CD4-positive, alpha-beta T cell (primary cell): Measurements from ENCODE around the gene CEP72. TPM values are rescaled to one million over a fixed set of nuclear protein-coding genes. Genes with fewer than 3 reads are reported as not detected.

ENCODE experiments used
- ATAC-seq: fragments of 200-7000 bp; cut with Tn5 transposase; one replicate; pipeline ENCODE4 v1.10.0; 2022; ENCODE audit warnings: mild to moderate bottlenecking; ENCODE audit not compliant: poor library complexity
- CTCF ChIA-PET: fragments of 350-600 bp; sonication (Branson Sonifier 250); formaldehyde crosslinking; loops from one replicate; lab custom pipeline; 2021; ENCODE audit warnings: antibody characterized with exemption, inconsistent platforms; lab: Charles Lee
- POLR2A ChIA-PET: fragments of 350-600 bp; sonication (Branson Sonifier 250); formaldehyde crosslinking; loops from one replicate; lab custom pipeline; 2021; ENCODE audit warnings: antibody characterized with exemption, inconsistent platforms; lab: Charles Lee
- DNase-seq, 14 experiments: peaks; one replicate each; pipeline ENCODE4 v3.0.0-alpha.2; 2013 to 2020; ENCODE audit warnings: mixed read lengths in 2 of 14
- H3K27ac ChIP-seq, 2 donors: one replicate each; pipeline versions ENCODE4 v1.5.1 to v1.7.0; 2013; ENCODE audit warnings: low read length in 2 of 2, low read depth in 1 of 2, mild to moderate bottlenecking in 1 of 2
- H3K27me3 ChIP-seq, 2 experiments: 1 replicate in 1 of 2; 2 replicates in 1 of 2; pipeline versions ENCODE4 v1.6.1 to v1.7.0; 2013; ENCODE audit warnings: low read length in 2 of 2, control low read depth in 1 of 2, mild to moderate bottlenecking in 1 of 2, moderate library complexity in 1 of 2; ENCODE audit not compliant: insufficient read depth in 2 of 2, control insufficient read depth in 1 of 2
- H3K36me3 ChIP-seq: one replicate; pipeline ENCODE4 v1.6.1; 2013; ENCODE audit warnings: low read length, control low read depth; ENCODE audit not compliant: insufficient read depth
- H3K4me1 ChIP-seq: one replicate; pipeline ENCODE4 v1.6.1; 2013; ENCODE audit warnings: low read length, control low read depth; ENCODE audit not compliant: insufficient read depth
- H3K4me3 ChIP-seq: one replicate; pipeline ENCODE4 v1.5.1; 2013; ENCODE audit warnings: mild to moderate bottlenecking, low read length, moderate library complexity
- H3K9me3 ChIP-seq, 2 experiments: 1 replicate in 1 of 2; 2 replicates in 1 of 2; pipeline versions ENCODE4 v1.6.1 to v1.7.0; 2013; ENCODE audit warnings: low read length in 2 of 2, mild to moderate bottlenecking in 2 of 2, control low read depth in 1 of 2, moderate library complexity in 1 of 2; ENCODE audit not compliant: control insufficient read depth in 1 of 2, insufficient read depth in 1 of 2
- H3K27ac Mint-ChIP-seq: one replicate; pipeline ENCODE4 v1.8.0; 2020; ENCODE audit warnings: mixed read lengths
- H3K27me3 Mint-ChIP-seq: one replicate; pipeline ENCODE4 v1.8.0; 2021; ENCODE audit warnings: mixed read lengths
- H3K36me3 Mint-ChIP-seq: one replicate; pipeline ENCODE4 v1.8.0; 2021; ENCODE audit warnings: low read depth, mixed read lengths
- H3K4me1 Mint-ChIP-seq: one replicate; pipeline ENCODE4 v1.8.0; 2021; ENCODE audit warnings: low read depth, mixed read lengths
- H3K4me3 Mint-ChIP-seq: one replicate; pipeline ENCODE4 v1.8.0; 2020; ENCODE audit warnings: mild to moderate bottlenecking, mixed read lengths
- H3K9me3 Mint-ChIP-seq: one replicate; pipeline ENCODE4 v1.8.0; 2020; ENCODE audit warnings: mixed read lengths
- intact Hi-C, 2 experiments: fragments of 100-400 bp; cut with DNase I in 1 of 2; cut with micrococcal nuclease in 1 of 2; formaldehyde crosslinking; loops; one replicate each; pipeline versions ENCODE4 v1.15.1 to v1.9.0; 2023 to 2025; cut with DNase I, micrococcal nuclease
- total RNA-seq, 174 experiments: library from RNA in 2 of 174; stranded (reverse) in 2 of 174; gene quantifications; one replicate each; pipeline ENCODE4 v1.2.3 and lab custom pipeline; 2021 to 2026
- TF ChIP-seq, protein P1 (sequence below): fragments of 200-600 bp; IDR thresholded peaks from one replicate; pipeline ENCODE4 v1.8.0; 2022; ENCODE audit warnings: antibody characterized with exemption, mild to moderate bottlenecking

The CEP72 gene
- total RNA-seq, 2 experiments from 2014 or later, result 7.6 to 8.0 TPM

DNA sequence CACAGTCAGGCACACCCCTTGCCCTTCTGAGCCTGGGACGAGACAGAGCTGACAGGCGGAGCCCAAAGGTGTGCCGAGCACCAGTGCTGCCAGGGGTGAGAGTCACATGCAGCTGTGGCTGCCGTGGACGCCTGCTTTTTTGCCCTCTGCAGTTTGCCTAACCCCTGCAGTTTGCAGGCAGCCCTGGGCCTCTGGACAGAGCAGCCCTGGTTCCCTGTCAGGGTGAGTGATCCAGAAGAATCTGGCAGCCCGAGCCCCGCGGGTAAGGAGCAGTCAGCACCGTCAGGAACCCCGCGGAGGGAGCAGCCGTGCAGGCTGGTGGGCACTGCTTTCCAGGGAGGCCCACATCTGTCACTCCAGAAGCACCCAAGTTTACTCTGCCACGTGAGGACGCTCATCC is 30.3 kb downstream of the CEP72 start:
- H3K27me3 Mint-ChIP-seq, result no peaks in the 10 kb centered on the region
- no peak for DNase-seq
- Histone ChIP-seq H3K9me3 (no peaks in the 10 kb centered on the region), H3K4me3 (no peak overlapping the region), H3K27me3 (no peaks in the 10 kb centered on the region), H3K36me3 (peaks cover 63% of the 10 kb centered on the region), H3K27ac (no peak overlapping the region), H3K4me1 (no peaks in the 10 kb centered on the region)
- TF ChIP-seq, protein P1, sequence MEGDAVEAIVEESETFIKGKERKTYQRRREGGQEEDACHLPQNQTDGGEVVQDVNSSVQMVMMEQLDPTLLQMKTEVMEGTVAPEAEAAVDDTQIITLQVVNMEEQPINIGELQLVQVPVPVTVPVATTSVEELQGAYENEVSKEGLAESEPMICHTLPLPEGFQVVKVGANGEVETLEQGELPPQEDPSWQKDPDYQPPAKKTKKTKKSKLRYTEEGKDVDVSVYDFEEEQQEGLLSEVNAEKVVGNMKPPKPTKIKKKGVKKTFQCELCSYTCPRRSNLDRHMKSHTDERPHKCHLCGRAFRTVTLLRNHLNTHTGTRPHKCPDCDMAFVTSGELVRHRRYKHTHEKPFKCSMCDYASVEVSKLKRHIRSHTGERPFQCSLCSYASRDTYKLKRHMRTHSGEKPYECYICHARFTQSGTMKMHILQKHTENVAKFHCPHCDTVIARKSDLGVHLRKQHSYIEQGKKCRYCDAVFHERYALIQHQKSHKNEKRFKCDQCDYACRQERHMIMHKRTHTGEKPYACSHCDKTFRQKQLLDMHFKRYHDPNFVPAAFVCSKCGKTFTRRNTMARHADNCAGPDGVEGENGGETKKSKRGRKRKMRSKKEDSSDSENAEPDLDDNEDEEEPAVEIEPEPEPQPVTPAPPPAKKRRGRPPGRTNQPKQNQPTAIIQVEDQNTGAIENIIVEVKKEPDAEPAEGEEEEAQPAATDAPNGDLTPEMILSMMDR, result no peak
- H3K9me3 Mint-ChIP-seq, result no peaks in the 10 kb centered on the region
- H3K27ac Mint-ChIP-seq, result no peak overlapping the region
- H3K4me1 Mint-ChIP-seq, result no peaks in the 10 kb centered on the region
- no peak overlapping the region for H3K4me3 Mint-ChIP-seq
- peaks cover 63% of the 10 kb centered on the region for H3K36me3 Mint-ChIP-seq
- intact Hi-C loops, result no loop called here
- CTCF ChIA-PET, result no interaction called here
- no peak for ATAC-seq
- POLR2A ChIA-PET, result no interaction called here

DNA sequence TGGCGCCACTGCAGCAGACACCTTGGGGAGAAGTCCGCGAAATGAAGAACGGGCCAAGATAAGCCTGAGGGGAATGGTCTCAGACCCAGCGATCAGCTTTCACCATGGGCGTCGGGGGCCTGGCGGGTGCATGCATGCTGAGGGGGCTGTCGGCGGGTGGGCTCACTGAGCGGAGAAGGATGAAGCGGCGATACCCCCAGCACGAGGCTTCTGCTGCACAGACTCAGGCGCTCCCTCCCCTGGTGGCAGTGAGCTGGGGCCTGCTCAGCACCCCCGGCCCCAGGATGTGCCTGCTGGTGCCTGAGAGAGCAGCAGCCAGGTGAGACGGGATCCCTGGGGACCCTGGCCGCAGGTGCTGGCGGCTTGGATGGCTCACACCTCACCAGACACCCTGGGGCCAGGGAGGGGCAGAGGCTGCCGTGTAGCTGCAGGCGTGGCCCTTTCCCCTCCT is 31.2 kb downstream of the CEP72 start:
- H3K36me3 ChIP-seq, result peaks cover 63% of the 10 kb centered on the region
- H3K4me3 Mint-ChIP-seq, result no peak overlapping the region
- ATAC-seq (no peak), DNase-seq (no peak)
- no peak overlapping the region for H3K4me3 ChIP-seq
- H3K27ac Mint-ChIP-seq, result no peak overlapping the region
- H3K27me3 Mint-ChIP-seq, result no peaks in the 10 kb centered on the region
- no peaks in the 10 kb centered on the region for H3K4me1 ChIP-seq
- no peaks in the 10 kb centered on the region for H3K4me1 Mint-ChIP-seq
- no peaks in the 10 kb centered on the region for H3K27me3 ChIP-seq
- H3K27ac ChIP-seq, result no peak overlapping the region
- no peaks in the 10 kb centered on the region for H3K9me3 ChIP-seq
- H3K9me3 Mint-ChIP-seq, result no peaks in the 10 kb centered on the region
- POLR2A ChIA-PET, result no interaction called here
- H3K36me3 Mint-ChIP-seq, result peaks cover 54% of the 10 kb centered on the region
- intact Hi-C loops, result no loop called here
- CTCF ChIA-PET, result no interaction called here
- TF ChIP-seq, protein P1, result no peak

DNA sequence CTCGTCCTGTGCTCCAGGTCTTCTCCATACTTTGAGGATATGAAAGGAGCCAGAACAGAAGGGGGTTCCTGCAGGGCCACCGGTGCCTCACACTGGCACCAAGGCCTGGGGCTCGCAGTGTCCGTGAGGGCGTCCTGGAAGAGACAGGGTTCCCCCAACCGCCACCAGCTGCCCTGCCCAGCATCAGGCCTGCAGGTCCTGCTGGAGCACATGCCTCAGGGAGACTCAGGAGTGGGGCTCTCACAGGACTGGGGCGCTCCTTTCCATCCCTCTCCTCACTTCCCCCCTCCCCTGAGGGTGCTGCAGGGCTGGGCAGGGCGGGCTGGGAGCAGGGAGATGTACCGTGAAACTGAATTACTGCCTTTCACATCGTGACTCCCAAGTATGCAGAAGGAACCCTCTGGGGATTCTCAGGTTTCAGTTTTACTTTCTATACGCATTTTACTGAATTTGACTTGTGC is 31.7 kb downstream of the CEP72 start:
- Histone ChIP-seq H3K27me3 (no peaks in the 10 kb centered on the region), H3K36me3 (peaks cover 61% of the 10 kb centered on the region), H3K4me3 (no peak overlapping the region), H3K9me3 (no peaks in the 10 kb centered on the region), H3K27ac (no peak overlapping the region), H3K4me1 (no peaks in the 10 kb centered on the region)
- POLR2A ChIA-PET, result no interaction called here
- no peak for ATAC-seq
- CTCF ChIA-PET, result no interaction called here
- Mint-ChIP-seq H3K4me3 (no peak overlapping the region), H3K36me3 (peaks cover 51% of the 10 kb centered on the region), H3K9me3 (no peaks in the 10 kb centered on the region), H3K4me1 (no peaks in the 10 kb centered on the region), H3K27ac (no peak overlapping the region), H3K27me3 (no peaks in the 10 kb centered on the region)
- no peak for DNase-seq
- intact Hi-C loops, result no loop called here
- TF ChIP-seq, protein P1, result no peak
